HK-2 (cell line): ENCODE measurements around the gene SNRPA.
A peak's percentile ranks its signal among the peaks of the same experiment; 100 is the strongest.
"Not testable (repeated sequence)": the region's sequence is repeated elsewhere in the genome, so short reads cannot be mapped to it uniquely, and the experiment has no call there.

Source experiments
- DNase-seq: peaks from one replicate; pipeline ENCODE4 v3.0.0-alpha.2; 2018; ENCODE audit not compliant: unreplicated experiment

The SNRPA gene

GRCh38 chr19:40776364-40776763 lies 25.4 kb downstream of the SNRPA start:
- no peak for DNase-seq

- peak; percentile 84 for DNase-seq
These were observed 26.1 kb downstream of the SNRPA start for GRCh38 chr19:40776932-40777644.

- DNase-seq: no peak
These were observed 26.6 kb downstream of the SNRPA start for GRCh38 chr19:40777645-40777936.

GRCh38 chr19:40777937-40778705 lies 27.1 kb downstream of the SNRPA start, which contains the start of gene RAB4B:
RAB4B (plus strand) TSS chr19:40778247; CDS start chr19:40778376, 129 bp downstream.
- DNase-seq: peak; percentile 100

- DNase-seq: no peak
These were observed 27.8 kb downstream of the SNRPA start for GRCh38 chr19:40778706-40779284.

GRCh38 chr19:40780582-40780981 lies 29.6 kb downstream of the SNRPA start:
- DNase-seq: no peak

- no peak for DNase-seq
These were observed 30.1 kb downstream of the SNRPA start for GRCh38 chr19:40781140-40781539.

- no peak for DNase-seq
These were observed 32.7 kb downstream of the SNRPA start for GRCh38 chr19:40783711-40784110.

GRCh38 chr19:40784146-40784545 lies 33.1 kb downstream of the SNRPA start:
- not testable (repeated sequence) for DNase-seq

- no peak for DNase-seq
These were observed 34.5 kb downstream of the SNRPA start for GRCh38 chr19:40785526-40785925.

GRCh38 chr19:40786060-40787037 lies 35.3 kb downstream of the SNRPA start:
- DNase-seq: no peak

- DNase-seq: no peak
These were observed 40.3 kb downstream of the SNRPA start for GRCh38 chr19:40791349-40791748.

- no peak for DNase-seq
These were observed 41.0 kb downstream of the SNRPA start for GRCh38 chr19:40791996-40792395.

GRCh38 chr19:40797166-40797962 lies 46.4 kb downstream of the SNRPA start:
- no peak for DNase-seq

GRCh38 chr19:40797963-40798682 lies 47.1 kb downstream of the SNRPA start:
- DNase-seq: peak; percentile 81

- peak; percentile 100 for DNase-seq
These were observed 47.9 kb downstream of the SNRPA start, which contains the start of gene EGLN2 for GRCh38 chr19:40798683-40799557. EGLN2 (plus strand) TSS chr19:40799191; CDS start chr19:40800573, 1,382 bp downstream.

- no peak for DNase-seq
These were observed 48.7 kb downstream of the SNRPA start for GRCh38 chr19:40799558-40800338.

GRCh38 chr19:40800339-40800996 lies 49.5 kb downstream of the SNRPA start:
- no peak for DNase-seq
